Measurements from ENCODE around the gene ZRANB2. TPM values are rescaled to one million over a fixed set of nuclear protein-coding genes. Genes with fewer than 3 reads are reported as not detected.

Gene ZRANB2
- total RNA-seq, 1 experiment from 2014 or later, result 35.3 TPM

DNA sequence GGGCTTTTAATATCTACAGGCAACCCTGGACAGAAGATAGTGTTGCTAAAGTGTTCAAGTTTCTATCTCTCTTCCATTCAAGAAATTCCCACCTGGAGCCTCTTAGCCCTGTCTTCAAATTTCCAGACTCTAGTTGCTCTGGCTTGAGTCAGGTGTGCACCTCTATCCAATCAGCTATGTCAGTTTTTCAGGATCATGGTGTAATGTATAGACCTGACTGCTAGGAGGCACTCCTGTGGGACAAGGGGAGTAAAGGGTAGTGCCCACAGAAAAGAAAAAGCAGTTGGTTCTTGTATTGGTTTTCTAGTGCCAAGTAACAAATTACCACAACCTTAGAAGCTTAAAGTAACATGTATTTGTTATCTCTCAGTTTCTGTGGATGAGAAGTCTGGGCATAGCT lies 6.2 kb upstream of the ZRANB2 start:
- no peak for DNase-seq (ENCODE audit: low read depth in 1 of 2, low spot score in 2 of 2)
- H3K9me3 ChIP-seq (replicated peaks), result no peaks in the 10 kb centered on the region
- H3K4me1 ChIP-seq (replicated peaks), result peaks cover 54% of the 10 kb centered on the region
- H3K27me3 ChIP-seq (replicated peaks), result no peaks in the 10 kb centered on the region
- no peak overlapping the region for H3K4me3 ChIP-seq
- no peaks in the 10 kb centered on the region for H3K36me3 ChIP-seq
- peak overlapping the region; percentile 10; the same call in 1 of the 2 replicates for H3K27ac ChIP-seq

DNA sequence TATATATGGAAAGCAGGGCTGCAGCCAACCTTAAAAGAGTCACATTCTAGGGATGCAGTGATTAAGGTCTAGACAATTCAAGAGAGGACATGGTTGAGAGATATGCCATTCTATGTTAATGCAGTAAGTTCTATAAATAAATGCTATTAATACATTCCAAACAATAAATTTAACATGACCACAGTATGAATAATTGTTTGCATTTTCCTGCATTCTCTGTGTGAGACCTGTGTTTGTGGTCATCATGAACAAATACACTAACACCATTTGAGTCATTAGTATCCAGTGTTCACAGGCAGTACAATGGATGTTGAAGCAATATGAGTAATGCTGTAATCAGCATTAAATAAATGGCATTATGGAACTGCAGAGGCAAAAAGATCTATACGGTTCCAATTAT lies 5.5 kb upstream of the ZRANB2 start:
- Histone ChIP-seq H3K36me3 (no peaks in the 10 kb centered on the region), H3K27ac (no peak overlapping the region), H3K4me3 (no peak overlapping the region), H3K27me3 (replicated peaks) (no peaks in the 10 kb centered on the region), H3K9me3 (replicated peaks) (no peaks in the 10 kb centered on the region), H3K4me1 (replicated peaks) (peaks cover 59% of the 10 kb centered on the region)
- DNase-seq (ENCODE audit: low read depth in 1 of 2, low spot score in 2 of 2), result peak in 1 of 2 experiments; percentile 80

DNA sequence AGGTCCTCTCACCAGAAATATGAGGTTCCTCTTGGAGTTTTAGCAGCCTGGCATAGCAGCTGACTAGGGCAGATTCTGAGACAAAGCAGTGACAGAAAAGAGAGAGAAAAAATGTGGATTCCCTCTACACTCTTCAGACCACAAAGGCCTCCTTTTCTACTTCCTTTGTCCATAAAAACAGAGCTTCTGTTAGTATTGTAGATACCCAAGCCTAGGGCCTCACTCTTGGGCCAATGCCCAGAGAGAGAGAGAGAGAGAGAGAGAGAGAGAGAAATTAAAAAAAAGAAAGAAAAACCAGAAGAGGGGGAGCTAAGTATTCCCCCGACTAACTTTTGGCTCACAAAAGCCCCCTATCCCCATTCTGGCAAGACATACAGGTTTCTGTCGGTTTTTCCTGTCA lies 2.4 kb upstream of the ZRANB2 start:
- H3K27ac ChIP-seq, result no peak overlapping the region
- no peaks in the 10 kb centered on the region for H3K27me3 ChIP-seq (replicated peaks)
- no peak overlapping the region for H3K4me3 ChIP-seq
- no peaks in the 10 kb centered on the region for H3K9me3 ChIP-seq (replicated peaks)
- H3K36me3 ChIP-seq, result peaks cover 11% of the 10 kb centered on the region
- peak in 1 of 2 experiments; percentile 34 for DNase-seq (ENCODE audit: low read depth in 1 of 2, low spot score in 2 of 2)
- peaks cover 38% of the 10 kb centered on the region for H3K4me1 ChIP-seq (replicated peaks)

DNA sequence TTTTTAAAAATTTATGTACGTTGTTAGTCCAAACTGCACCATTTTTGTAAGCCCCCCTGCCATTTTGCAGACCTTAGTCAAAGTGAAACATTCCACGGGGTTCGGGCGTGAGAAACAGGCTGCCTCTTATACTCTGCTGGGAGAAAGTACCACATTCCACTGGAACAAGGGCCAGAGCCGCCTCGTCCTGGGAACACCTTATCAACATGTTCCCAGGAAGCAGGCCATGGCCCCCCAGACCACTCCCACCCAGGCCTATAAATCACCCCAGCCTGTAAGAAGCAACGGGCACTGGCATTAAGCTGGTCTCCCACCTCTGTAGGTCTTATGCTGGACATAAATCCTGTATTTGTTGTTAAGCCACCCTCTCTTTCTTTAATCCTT lies 854 bp upstream of the ZRANB2 start:
- Histone ChIP-seq H3K4me1 (replicated peaks) (peaks cover 32% of the 10 kb centered on the region), H3K36me3 (peaks cover 26% of the 10 kb centered on the region), H3K27me3 (replicated peaks) (no peaks in the 10 kb centered on the region), H3K4me3 (peak overlapping the region; percentile 61), H3K27ac (peak overlapping the region; percentile 93), H3K9me3 (replicated peaks) (no peaks in the 10 kb centered on the region)
- no peak for DNase-seq (ENCODE audit: low read depth in 1 of 2, low spot score in 2 of 2)

DNA sequence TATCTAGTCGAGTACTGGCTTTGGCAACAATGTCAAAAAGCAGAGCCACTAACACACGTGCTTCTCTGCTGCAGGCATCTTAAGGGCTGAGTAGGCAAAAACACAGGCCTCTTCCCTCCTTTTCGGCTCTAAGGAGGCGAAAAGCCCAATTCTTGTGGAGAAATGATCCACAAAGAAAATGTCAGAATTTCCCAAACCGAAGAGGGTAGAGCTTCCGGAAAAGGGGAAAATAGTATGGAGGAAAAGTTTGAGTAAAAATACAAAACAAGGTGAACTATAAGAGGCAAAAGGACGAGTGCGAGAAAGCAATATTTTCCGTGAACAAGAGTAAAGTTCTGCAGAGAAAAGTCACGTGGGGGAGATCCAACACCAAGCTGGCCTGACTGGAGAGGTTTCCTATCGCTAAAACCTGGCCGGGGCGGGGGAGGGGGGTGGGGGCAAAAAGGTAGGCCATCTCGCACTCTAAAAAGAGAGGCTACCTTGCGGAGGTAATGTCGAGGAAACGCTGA lies 551 bp downstream of the ZRANB2 start:
- Histone ChIP-seq H3K27me3 (replicated peaks) (no peaks in the 10 kb centered on the region), H3K27ac (peak overlapping the region; percentile 93), H3K4me1 (replicated peaks) (peaks cover 18% of the 10 kb centered on the region), H3K9me3 (replicated peaks) (no peaks in the 10 kb centered on the region), H3K4me3 (peak overlapping the region; percentile 61), H3K36me3 (peaks cover 40% of the 10 kb centered on the region)
- peak in 1 of 2 experiments; percentile 18 for DNase-seq (ENCODE audit: low read depth in 1 of 2, low spot score in 2 of 2)

DNA sequence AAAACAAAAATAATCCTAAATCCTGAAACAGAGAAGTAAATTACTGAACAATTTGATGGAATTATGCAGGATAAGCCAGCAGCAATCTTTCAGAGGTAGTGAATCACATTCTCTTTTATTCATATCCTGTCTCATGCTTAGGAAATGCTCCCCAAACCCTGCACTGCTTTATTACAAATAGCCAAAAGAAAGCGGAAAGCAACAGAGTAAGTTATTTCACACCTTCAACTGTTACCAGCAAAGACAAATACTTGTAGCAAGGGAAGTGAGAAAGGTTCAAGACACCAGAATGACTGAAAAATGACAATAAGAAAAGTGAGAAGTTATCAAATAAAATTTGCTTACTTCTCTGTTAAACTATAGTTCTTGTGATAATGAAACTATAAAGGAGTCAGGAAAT lies 6.2 kb downstream of the ZRANB2 start:
- H3K27me3 ChIP-seq (replicated peaks), result no peaks in the 10 kb centered on the region
- H3K36me3 ChIP-seq, result peaks cover 94% of the 10 kb centered on the region
- H3K4me1 ChIP-seq (replicated peaks), result 0 out of 2 replicates have a peak, but pooled peaks cover 3% of the 10 kb centered on the region
- no peaks in the 10 kb centered on the region for H3K9me3 ChIP-seq (replicated peaks)
- no peak for DNase-seq (ENCODE audit: low read depth in 1 of 2, low spot score in 2 of 2)
- no peak overlapping the region for H3K27ac ChIP-seq
- no peak overlapping the region for H3K4me3 ChIP-seq

DNA sequence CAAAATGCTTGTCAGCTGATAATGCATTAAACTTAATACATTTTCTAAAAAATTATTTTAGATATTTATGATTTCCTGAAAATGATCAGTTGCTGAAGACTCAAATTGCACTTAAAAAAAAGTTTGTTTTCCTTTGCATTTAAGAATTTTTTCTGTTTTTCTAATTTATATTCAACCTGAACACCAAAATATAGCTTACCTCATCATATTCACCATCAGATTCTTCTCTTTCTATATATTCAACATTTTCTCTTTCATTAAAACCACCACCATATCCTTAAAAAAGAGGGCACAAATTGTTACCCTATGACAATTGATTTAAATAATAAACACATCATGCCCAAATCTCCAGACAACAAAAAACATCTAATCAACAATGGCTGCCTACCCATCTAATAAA lies 8.6 kb downstream of the ZRANB2 start:
- H3K9me3 ChIP-seq (replicated peaks), result no peaks in the 10 kb centered on the region
- no peaks in the 10 kb centered on the region for H3K4me1 ChIP-seq (replicated peaks)
- H3K27me3 ChIP-seq (replicated peaks), result no peaks in the 10 kb centered on the region
- no peak for DNase-seq (ENCODE audit: low read depth in 1 of 2, low spot score in 2 of 2)
- H3K27ac ChIP-seq, result no peak overlapping the region
- no peak overlapping the region for H3K4me3 ChIP-seq
- H3K36me3 ChIP-seq, result peaks cover 98% of the 10 kb centered on the region

DNA sequence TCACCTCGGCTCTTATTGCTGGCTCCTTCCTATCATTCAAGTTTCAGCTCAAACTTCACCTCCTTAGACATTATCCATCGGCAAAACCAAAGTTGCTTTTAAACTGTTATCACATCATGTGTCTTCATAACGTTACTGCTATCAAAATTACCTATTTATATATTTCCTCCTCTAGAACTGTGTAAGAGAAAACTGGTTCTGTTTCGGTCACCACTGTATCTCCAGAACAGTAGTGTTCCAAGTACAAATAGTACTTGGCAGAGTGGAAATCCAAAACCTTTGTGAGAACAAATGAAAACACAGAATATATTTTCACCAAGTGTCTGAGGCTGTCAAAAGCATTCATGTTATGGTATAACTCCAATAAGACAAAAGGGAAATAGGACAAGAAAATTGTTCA lies 9.1 kb downstream of the ZRANB2 start:
- H3K4me1 ChIP-seq (replicated peaks), result no peaks in the 10 kb centered on the region
- peaks cover 96% of the 10 kb centered on the region for H3K36me3 ChIP-seq
- no peak overlapping the region for H3K27ac ChIP-seq
- H3K27me3 ChIP-seq (replicated peaks), result no peaks in the 10 kb centered on the region
- DNase-seq (ENCODE audit: low read depth in 1 of 2, low spot score in 2 of 2), result no peak
- H3K4me3 ChIP-seq, result no peak overlapping the region
- no peaks in the 10 kb centered on the region for H3K9me3 ChIP-seq (replicated peaks)

DNA sequence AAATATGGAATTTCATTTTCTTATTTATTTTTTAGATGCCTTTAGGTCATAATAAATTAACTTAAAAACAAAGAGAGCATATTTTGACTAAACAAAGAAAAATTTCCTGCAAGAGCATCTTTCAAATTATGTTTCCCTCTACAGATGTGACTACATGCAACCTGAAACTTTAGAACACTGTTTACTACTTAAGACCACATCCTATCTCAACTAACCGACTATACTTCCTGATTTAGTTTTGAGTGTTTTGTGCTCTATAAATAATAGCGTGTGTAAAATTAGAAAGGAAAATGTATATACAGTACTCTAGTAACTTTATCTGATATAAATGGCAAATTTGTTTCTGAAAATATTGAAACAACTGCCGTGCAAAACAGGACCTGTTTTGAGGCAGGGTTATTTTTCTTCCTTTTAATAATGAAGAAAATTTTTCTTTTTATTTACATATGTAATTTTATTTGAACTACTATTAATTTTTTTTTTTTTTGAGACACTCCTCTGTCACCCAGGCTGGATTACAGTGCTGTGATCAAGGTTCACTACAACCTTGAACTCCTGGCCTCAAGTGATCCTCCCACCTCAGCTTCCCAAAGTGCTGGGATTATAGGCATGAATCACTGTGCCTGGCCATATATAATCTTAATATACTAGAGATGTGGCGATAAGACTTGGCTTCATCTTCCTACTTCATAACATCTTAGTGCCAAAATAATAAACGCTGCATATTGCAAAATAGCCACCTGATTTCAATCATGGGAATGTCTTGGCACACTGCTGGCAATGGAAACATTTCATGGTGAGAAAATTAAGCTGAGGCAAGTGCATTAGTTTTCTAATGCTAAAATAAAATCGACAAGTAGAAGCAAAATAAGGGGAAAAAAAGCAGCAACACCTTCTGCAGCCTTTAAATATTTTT lies 12.3 kb downstream of the ZRANB2 start:
- Histone ChIP-seq H3K27ac (no peak overlapping the region), H3K27me3 (replicated peaks) (no peaks in the 10 kb centered on the region), H3K9me3 (replicated peaks) (no peaks in the 10 kb centered on the region), H3K36me3 (peaks cover 94% of the 10 kb centered on the region), H3K4me3 (no peak overlapping the region), H3K4me1 (replicated peaks) (no peaks in the 10 kb centered on the region)
- no peak for DNase-seq (ENCODE audit: low read depth in 1 of 2, low spot score in 2 of 2)

DNA sequence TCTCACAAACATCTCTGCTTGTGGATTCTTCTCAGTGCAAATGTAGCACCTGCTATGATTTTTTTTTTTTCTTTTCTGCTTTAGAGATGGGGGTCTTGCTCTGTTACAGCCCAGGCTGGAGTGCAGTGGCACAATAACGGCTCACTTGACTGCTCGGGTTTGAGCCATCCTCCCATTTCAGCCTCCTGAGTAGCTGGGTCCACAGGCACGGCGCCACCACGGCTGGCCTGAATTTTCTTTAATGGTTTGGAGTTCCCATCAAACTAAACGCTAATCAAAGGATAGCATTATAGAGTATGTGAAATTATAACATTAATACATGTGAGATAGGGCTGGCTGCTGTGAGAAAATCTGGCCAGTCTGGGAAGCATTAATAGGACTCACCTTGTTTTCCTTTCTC lies 26.0 kb downstream of the ZRANB2 start:
- H3K4me1 ChIP-seq (replicated peaks), result no peaks in the 10 kb centered on the region
- no peak for DNase-seq (ENCODE audit: low read depth in 1 of 2, low spot score in 2 of 2)

DNA sequence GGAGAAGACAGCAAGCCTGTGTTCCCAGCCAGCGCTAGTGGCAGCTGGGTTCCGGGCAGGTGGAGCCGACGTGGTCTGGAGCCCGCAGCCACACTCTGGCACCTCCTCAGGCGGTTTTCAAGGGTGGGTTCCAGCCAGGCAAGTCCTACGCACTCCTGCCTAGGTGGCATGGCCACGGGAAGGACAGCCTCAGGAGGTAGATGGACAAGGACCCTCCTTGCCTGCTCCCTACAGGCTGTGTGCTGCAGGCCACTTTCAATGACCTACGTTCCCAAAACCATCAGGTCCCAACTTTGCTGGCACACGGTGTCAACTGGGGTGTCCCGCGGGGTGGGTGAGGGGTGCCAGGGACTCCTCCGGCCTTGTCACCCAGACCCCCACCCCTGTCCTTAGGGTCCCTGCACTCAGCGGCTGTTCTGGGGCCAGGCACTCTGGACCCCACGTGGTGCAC lies 26.5 kb downstream of the ZRANB2 start:
- Histone ChIP-seq H3K9me3 (replicated peaks) (no peaks in the 10 kb centered on the region), H3K27ac (no peak overlapping the region), H3K4me1 (replicated peaks) (no peaks in the 10 kb centered on the region), H3K36me3 (peaks cover 15% of the 10 kb centered on the region), H3K4me3 (no peak overlapping the region), H3K27me3 (replicated peaks) (no peaks in the 10 kb centered on the region)
- no peak for DNase-seq (ENCODE audit: low read depth in 1 of 2, low spot score in 2 of 2)

More for the DNA sequence above, 26.0 kb downstream of the ZRANB2 start:
- H3K4me3 ChIP-seq, result no peak overlapping the region
- H3K27ac ChIP-seq, result no peak overlapping the region
- H3K9me3 ChIP-seq (replicated peaks), result no peaks in the 10 kb centered on the region
- peaks cover 16% of the 10 kb centered on the region for H3K36me3 ChIP-seq
- no peaks in the 10 kb centered on the region for H3K27me3 ChIP-seq (replicated peaks)

DNA sequence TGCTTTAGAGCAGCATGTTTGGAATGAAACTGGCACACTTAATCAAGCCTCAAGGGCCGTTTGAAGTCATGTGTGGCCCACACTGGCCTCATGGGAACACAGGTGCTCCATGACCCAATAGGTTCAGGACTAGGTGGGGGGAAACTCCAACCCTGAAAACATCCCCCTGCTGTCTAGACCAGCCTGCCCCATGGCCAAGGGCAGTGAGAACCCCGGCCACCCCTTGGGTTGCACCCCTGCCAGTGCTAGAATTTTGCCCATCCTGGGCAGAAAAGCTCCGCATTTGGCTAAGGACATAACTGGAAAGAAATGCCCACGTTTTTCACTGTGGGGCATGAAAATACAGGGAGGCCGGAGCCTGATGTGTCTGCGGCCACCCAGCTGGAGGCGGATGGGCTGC lies 27.1 kb downstream of the ZRANB2 start:
- no peaks in the 10 kb centered on the region for H3K9me3 ChIP-seq (replicated peaks)
- no peaks in the 10 kb centered on the region for H3K4me1 ChIP-seq (replicated peaks)
- no peak overlapping the region for H3K4me3 ChIP-seq
- no peak for DNase-seq (ENCODE audit: low read depth in 1 of 2, low spot score in 2 of 2)
- no peak overlapping the region for H3K27ac ChIP-seq
- H3K36me3 ChIP-seq, result peaks cover 10% of the 10 kb centered on the region
- no peaks in the 10 kb centered on the region for H3K27me3 ChIP-seq (replicated peaks)

DNA sequence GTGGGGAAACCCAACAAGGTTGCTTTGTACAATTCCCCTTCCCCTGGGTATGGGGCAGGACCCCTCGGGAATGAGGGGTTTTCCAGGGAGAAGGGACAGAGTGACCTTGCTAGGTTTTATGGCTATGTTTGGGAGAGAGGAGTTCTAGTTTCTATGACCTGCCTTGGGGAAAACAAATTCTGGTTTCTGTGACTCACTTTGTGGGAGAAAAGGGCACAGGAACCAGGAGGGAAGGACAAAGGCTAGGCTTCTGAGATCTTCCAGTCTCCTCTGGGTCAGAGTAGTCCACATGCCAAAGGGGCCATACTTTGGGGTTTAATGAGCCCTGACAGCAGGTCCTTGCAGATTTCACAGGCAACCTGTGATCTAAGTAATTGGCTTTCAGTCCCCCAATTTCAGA lies 27.7 kb downstream of the ZRANB2 start:
- Histone ChIP-seq H3K36me3 (peaks cover 4% of the 10 kb centered on the region; the same call in 1 of the 2 replicates), H3K27ac (no peak overlapping the region), H3K27me3 (replicated peaks) (no peaks in the 10 kb centered on the region), H3K4me3 (no peak overlapping the region), H3K9me3 (replicated peaks) (no peaks in the 10 kb centered on the region), H3K4me1 (replicated peaks) (no peaks in the 10 kb centered on the region)
- DNase-seq (ENCODE audit: low read depth in 1 of 2, low spot score in 2 of 2), result no peak

DNA sequence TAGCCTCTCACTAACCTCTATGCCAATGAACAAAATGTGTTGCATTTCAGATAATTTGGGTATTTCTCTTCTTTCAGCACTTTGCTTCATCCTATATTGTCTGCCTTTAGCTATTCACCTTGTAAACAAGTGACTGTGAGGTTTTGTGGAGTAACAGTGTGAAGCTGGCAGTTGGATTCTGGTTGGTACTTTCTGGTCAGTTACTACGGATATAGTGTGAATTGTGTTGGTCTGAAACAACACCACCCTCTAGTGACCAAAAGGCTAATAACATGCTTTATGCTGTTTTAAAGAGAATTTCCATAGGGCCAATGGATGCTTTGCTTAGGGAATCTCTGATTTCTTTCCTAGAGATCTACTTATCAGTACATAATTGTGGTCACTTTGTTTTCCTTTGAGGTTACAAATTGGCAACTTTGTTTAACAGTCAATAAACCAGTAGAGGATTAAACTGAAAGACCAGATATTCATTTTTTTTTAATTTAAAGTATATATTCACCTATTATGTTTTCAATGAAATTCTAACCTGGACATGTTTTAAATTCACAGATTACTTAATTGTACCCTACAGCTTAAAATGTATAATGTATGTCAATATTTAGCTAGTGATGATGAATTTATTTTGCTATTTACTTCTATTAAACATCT lies 30.8 kb downstream of the ZRANB2 start:
- Histone ChIP-seq H3K4me1 (replicated peaks) (peaks cover 19% of the 10 kb centered on the region), H3K27me3 (replicated peaks) (no peaks in the 10 kb centered on the region), H3K4me3 (no peak overlapping the region), H3K9me3 (replicated peaks) (no peaks in the 10 kb centered on the region), H3K27ac (no peak overlapping the region), H3K36me3 (no peaks in the 10 kb centered on the region)
- peak in 1 of 2 experiments; percentile 69 for DNase-seq (ENCODE audit: low read depth in 1 of 2, low spot score in 2 of 2)
